Right lobe of liver (tissue), 6 donors: ENCODE data around the gene SRSF2. TPM values are rescaled to one million over a fixed set of nuclear protein-coding genes. Genes with fewer than 3 reads are reported as not detected.
A peak's percentile ranks its signal among the peaks of the same experiment; 100 is the strongest.

Source experiments
- ATAC-seq, 4 donors: fragments of 200-7000 bp; cut with Tn5 transposase; one replicate each; pipeline ENCODE4 v1.9.1; 2020; ENCODE audit warnings: mild to moderate bottlenecking in 4 of 4, moderate library complexity in 4 of 4
- DNase-seq, 3 donors: peaks; one replicate each; pipeline ENCODE4 v3.0.0-alpha.2; 2020
- H3K27ac ChIP-seq, 3 donors: fragments of 200-600 bp; one replicate each; pipeline ENCODE4 v1.8.0; 2022
- H3K27me3 ChIP-seq, 2 donors: fragments of 200-600 bp; one replicate each; pipeline ENCODE4 v1.8.0; 2022
- H3K36me3 ChIP-seq, 4 donors: fragments of 200-600 bp; sonication (generic) in 1 of 4; one replicate each; pipeline versions ENCODE4 v1.5.1 to v1.8.0; 2017 to 2022; ENCODE audit warnings: control low read depth in 1 of 4
- H3K4me1 ChIP-seq, 4 donors: fragments of 200-600 bp; sonication (generic) in 1 of 4; one replicate each; pipeline versions ENCODE4 v1.5.1 to v1.8.0; 2017 to 2022; ENCODE audit warnings: control low read depth in 1 of 4
- H3K4me3 ChIP-seq, 3 donors: fragments of 200-600 bp; one replicate each; pipeline ENCODE4 v1.8.0; 2022
- H3K9me3 ChIP-seq, 4 donors: fragments of 200-600 bp; sonication (generic) in 1 of 4; one replicate each; pipeline versions ENCODE4 v1.5.1 to v1.8.0; 2017 to 2022; ENCODE audit warnings: control low read depth in 1 of 4
- CTCF ChIP-seq, 4 donors: fragments of 200-600 bp in 3 of 4; fragments of 450-650 bp in 1 of 4; IDR thresholded peaks; one replicate each; pipeline versions ENCODE4 v1.5.1 to v1.8.0; 2016 to 2022; ENCODE audit warnings: antibody characterized with exemption in 4 of 4, mild to moderate bottlenecking in 2 of 4
- POLR2A ChIP-seq: fragments of 450-650 bp; IDR thresholded peaks from one replicate; pipeline ENCODE4 v1.6.1; 2017; ENCODE audit warnings: antibody characterized with exemption, mild to moderate bottlenecking
- WGBS: methylation state at CpG from one replicate; pipeline ENCODE4 v1.1.6; 2018; ENCODE audit warnings: low coverage, low lambda C conversion rate; ENCODE audit not compliant: insufficient coverage; ENCODE audit errors: missing lambda C conversion rate; 5-methylcytosine and 5-hydroxymethylcytosine counted together
- intact Hi-C, 2 donors: fragments of 100-400 bp; cut with DNase I; formaldehyde crosslinking; loops; one replicate each; pipeline versions ENCODE4 v1.11.2 to v1.14.1; 2022
- total RNA-seq, 6 experiments: library from RNA; depleted of rRNA in 2 of 6; stranded (reverse); fragments of >200 nt in 2 of 6; fragmentation: NEBNext Ultra II Directional in 3 of 6; extraction: Animal tissue kit (Norgen Biotek cat#: 25700) in 3 of 6; gene quantifications; one replicate each; pipeline versions ENCODE4 v1.1.0 to v1.2.4, GENCODE V29; 2016 to 2023
- donor health status: DM: no; HTN: yes; CAD: no.
- donor health status: DM: no; HTN: no; CAD: no.
- donor health status: DM: no; HTN: no; CAD: no.
- donor health status: DM: no; HTN: yes; CAD: no.
- donor health status: DM: no; HTN: yes; CAD: no.

SRSF2 gene
- total RNA-seq, 6 experiments from 2014 or later: 62.4 to 106 (median 86.0) TPM

GRCh38 chr17:76704805-76705204 lies 32.3 kb downstream of the SRSF2 start:
- H3K27me3 ChIP-seq: no peaks in the 10 kb centered on the region
- ATAC-seq (no peak), DNase-seq (no peak)
- H3K4me3 ChIP-seq: no peak overlapping the region
- no peak for TF ChIP-seq POLR2A
- TF ChIP-seq CTCF (IDR thresholded peaks at IDR 0.05): no peak
- H3K36me3 ChIP-seq: no peaks in the 10 kb centered on the region
- no peak overlapping the region for H3K27ac ChIP-seq
- no peaks in the 10 kb centered on the region for H3K9me3 ChIP-seq
- WGBS: 69% methylated on average over 3 of the region's 4 CpGs
- intact Hi-C loops: no loop called here
- no peaks in the 10 kb centered on the region for H3K4me1 ChIP-seq

GRCh38 chr17:76702941-76703637 lies 34.0 kb downstream of the SRSF2 start:
- no peaks in the 10 kb centered on the region for H3K27me3 ChIP-seq
- ATAC-seq (no peak), DNase-seq (no peak)
- no peaks in the 10 kb centered on the region for H3K9me3 ChIP-seq
- WGBS: 90% methylated on average over 8 of the region's 10 CpGs
- no peak overlapping the region for H3K4me3 ChIP-seq
- intact Hi-C loops: no loop called here
- no peak for TF ChIP-seq POLR2A
- TF ChIP-seq CTCF (IDR thresholded peaks at IDR 0.05): no peak
- no peaks in the 10 kb centered on the region for H3K36me3 ChIP-seq
- H3K27ac ChIP-seq: no peak overlapping the region
- H3K4me1 ChIP-seq: no peaks in the 10 kb centered on the region

- Histone ChIP-seq H3K27ac (no peak overlapping the region), H3K9me3 (no peaks in the 10 kb centered on the region), H3K4me1 (no peaks in the 10 kb centered on the region), H3K27me3 (no peaks in the 10 kb centered on the region), H3K4me3 (no peak overlapping the region), H3K36me3 (no peaks in the 10 kb centered on the region)
- WGBS: 30% methylated on average over 2 of the region's 2 CpGs
- TF ChIP-seq POLR2A (no peak), CTCF (IDR thresholded peaks at IDR 0.05) (no peak)
- intact Hi-C loops: no loop called here
- ATAC-seq (no peak), DNase-seq (no peak)
Observed at GRCh38 chr17:76702076-76702475, 35.1 kb downstream of the SRSF2 start.

- Histone ChIP-seq H3K27ac (peak overlapping the region in 2 of 3 donors; percentile 26 to 38), H3K4me3 (no peak overlapping the region), H3K9me3 (no peaks in the 10 kb centered on the region), H3K36me3 (no peaks in the 10 kb centered on the region), H3K4me1 (no peaks in the 10 kb centered on the region), H3K27me3 (no peaks in the 10 kb centered on the region)
- intact Hi-C loops: no loop called here
- DNase-seq (no peak), ATAC-seq (no peak)
- WGBS: 42% methylated on average over 6 of the region's 11 CpGs
- no peak for TF ChIP-seq POLR2A
- TF ChIP-seq CTCF (IDR thresholded peaks at IDR 0.05): no peak
Observed at GRCh38 chr17:76701471-76701967, 35.6 kb downstream of the SRSF2 start.
